ENCODE data around the gene RFLNA. TPM values are rescaled to one million over a fixed set of nuclear protein-coding genes. Genes with fewer than 3 reads are reported as not detected.

The RFLNA gene, protein sequence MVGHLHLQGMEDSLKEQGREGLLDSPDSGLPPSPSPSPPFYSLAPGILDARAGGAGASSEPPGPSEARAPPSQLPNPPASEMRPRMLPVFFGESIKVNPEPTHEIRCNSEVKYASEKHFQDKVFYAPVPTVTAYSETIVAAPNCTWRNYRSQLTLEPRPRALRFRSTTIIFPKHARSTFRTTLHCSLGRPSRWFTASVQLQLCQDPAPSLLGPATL
- total RNA-seq (1 to 10 TPM in 1 of 2 donors, under 1 TPM in 1; 0.40 to 1.6 TPM), polyA plus RNA-seq (1 to 10 TPM; 1.2 to 1.8 TPM)
- long read RNA-seq, donor 1, partial matches to known transcripts = 0 of 3 reads
- long read RNA-seq, donor 1, other reads (novel, unspliced or antisense) = 0 of 3 reads
- long read RNA-seq, donor 2, partial matches to known transcripts = 0 of 1 reads
- long read RNA-seq, donor 2, other reads (novel, unspliced or antisense) = 0 of 1 reads
- long read RNA-seq, donor 3, partial matches to known transcripts = 0 of 2 reads
- long read RNA-seq, donor 3, other reads (novel, unspliced or antisense) = 0 of 2 reads
- long read RNA-seq, donor 4 = 0 reads
- long read RNA-seq, donor 5, partial matches to known transcripts = 0 of 1 reads
- long read RNA-seq, donor 5, other reads (novel, unspliced or antisense) = 0 of 1 reads

DNA sequence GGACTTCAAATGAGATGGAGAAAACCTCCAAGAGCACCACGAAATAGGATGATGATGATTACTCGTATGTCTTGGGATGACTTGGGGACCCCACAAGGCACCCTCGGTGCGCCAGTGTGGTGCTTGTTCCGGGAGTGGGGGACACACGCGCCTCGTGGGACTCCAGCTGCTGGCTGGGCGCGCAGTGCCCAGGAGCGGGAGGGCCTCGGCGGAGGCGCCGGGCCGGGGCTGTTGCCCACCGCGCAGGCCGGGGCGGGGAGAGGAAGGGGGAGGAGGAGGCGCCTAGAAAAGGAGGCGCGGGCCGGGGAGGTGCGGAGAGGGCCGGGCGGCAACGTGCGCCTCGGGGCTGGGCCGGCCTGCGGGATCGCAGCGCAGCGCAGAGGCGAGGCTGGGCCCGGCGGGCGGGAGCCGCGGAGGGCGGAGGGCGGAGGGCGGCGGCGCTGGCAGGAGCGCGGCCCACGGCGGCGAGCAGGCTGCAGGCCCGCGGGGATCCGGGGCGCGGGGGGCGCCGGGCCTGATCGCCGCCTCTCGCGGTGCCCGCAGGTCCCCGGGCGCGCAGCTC lies at the start of gene RFLNA:
Gene RFLNA (plus strand): TSS at position 314 of the 562 bp plus-strand sequence. CDS start 337 bp downstream, outside the sequence.
- DNase-seq (peak; percentile 62 to 78 (median 64)), ATAC-seq (ENCODE audit: insufficient read depth, low FRiP score) (peak; percentile 53)
- no peaks in the 10 kb centered on the region for H3K9me3 ChIP-seq (ENCODE audit: control insufficient read depth in 4 of 4, insufficient read depth in 3 of 4, low read length in 3 of 4)
- peak within 1 kb of the TSS in 1 of 2 donors; percentile 11 for H3K9ac ChIP-seq (ENCODE audit: insufficient read depth in 1 of 2, low read length in 2 of 2)
- TF ChIP-seq, protein P1, sequence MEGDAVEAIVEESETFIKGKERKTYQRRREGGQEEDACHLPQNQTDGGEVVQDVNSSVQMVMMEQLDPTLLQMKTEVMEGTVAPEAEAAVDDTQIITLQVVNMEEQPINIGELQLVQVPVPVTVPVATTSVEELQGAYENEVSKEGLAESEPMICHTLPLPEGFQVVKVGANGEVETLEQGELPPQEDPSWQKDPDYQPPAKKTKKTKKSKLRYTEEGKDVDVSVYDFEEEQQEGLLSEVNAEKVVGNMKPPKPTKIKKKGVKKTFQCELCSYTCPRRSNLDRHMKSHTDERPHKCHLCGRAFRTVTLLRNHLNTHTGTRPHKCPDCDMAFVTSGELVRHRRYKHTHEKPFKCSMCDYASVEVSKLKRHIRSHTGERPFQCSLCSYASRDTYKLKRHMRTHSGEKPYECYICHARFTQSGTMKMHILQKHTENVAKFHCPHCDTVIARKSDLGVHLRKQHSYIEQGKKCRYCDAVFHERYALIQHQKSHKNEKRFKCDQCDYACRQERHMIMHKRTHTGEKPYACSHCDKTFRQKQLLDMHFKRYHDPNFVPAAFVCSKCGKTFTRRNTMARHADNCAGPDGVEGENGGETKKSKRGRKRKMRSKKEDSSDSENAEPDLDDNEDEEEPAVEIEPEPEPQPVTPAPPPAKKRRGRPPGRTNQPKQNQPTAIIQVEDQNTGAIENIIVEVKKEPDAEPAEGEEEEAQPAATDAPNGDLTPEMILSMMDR (IDR thresholded peaks at IDR 0.05; ENCODE audit: control extremely low read depth, extremely low read depth) = no peak
- peaks cover 0 to 6% (median 0%) of the 10 kb centered on the region in 3 donors for H3K27me3 ChIP-seq (ENCODE audit: control insufficient read depth in 3 of 3, insufficient read depth in 3 of 3, low read length in 2 of 3)
- no peak within 1 kb of the TSS for H3K4me3 ChIP-seq
- H3K27ac ChIP-seq (ENCODE audit: low read depth in 1 of 2, low read length in 1 of 2) = no peak within 1 kb of the TSS
- H3K36me3 ChIP-seq (ENCODE audit: control insufficient read depth in 4 of 4, insufficient read depth in 4 of 4, low read length in 4 of 4) = peaks cover 0 to 2% (median 0%) of the 10 kb centered on the region in 4 donors
- H3K4me1 ChIP-seq (ENCODE audit: control insufficient read depth in 5 of 5, insufficient read depth in 5 of 5, low read length in 5 of 5) = peaks cover 0 to 39% (median 6%) of the 10 kb centered on the region in 5 donors
- 4 to 6% methylated on average over 29 to 66 of the region's 66 CpGs for WGBS, 2 donors

DNA sequence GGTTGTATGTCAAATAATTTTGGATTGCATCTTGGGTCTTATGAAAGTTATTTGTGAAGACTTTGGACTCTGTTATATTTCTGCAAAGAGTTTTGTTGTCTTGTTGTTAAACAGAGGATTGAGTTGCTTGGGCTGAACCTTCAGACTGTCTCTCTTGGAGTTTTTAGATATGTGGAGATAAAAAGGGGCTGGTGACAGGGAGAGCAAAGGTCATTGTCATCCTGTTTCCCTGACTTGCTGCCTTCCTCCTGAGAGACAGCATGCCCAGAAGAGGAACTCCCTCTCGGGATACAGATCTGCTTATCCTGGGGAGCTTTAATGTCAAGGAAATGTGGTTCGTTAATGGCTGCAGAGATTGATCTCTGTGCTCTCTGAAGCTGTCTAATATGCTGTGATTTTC lies 47.6 kb upstream of the RFLNA start:
- DNase-seq (no peak), ATAC-seq (ENCODE audit: insufficient read depth, low FRiP score) (no peak)
- no peak overlapping the region for H3K9ac ChIP-seq (ENCODE audit: insufficient read depth in 1 of 2, low read length in 2 of 2)
- H3K4me3 ChIP-seq = no peak overlapping the region
- H3K27me3 ChIP-seq (ENCODE audit: control insufficient read depth in 3 of 3, insufficient read depth in 3 of 3, low read length in 2 of 3) = peaks cover 0 to 2% (median 0%) of the 10 kb centered on the region in 3 donors
- peaks cover 0 to 10% (median 4%) of the 10 kb centered on the region in 4 donors for H3K9me3 ChIP-seq (ENCODE audit: control insufficient read depth in 4 of 4, insufficient read depth in 3 of 4, low read length in 3 of 4)
- H3K4me1 ChIP-seq (ENCODE audit: control insufficient read depth in 5 of 5, insufficient read depth in 5 of 5, low read length in 5 of 5) = peaks cover 0 to 22% (median 0%) of the 10 kb centered on the region in 5 donors
- H3K27ac ChIP-seq (ENCODE audit: low read depth in 1 of 2, low read length in 1 of 2) = no peak overlapping the region
- TF ChIP-seq, protein P1 (IDR thresholded peaks at IDR 0.05; ENCODE audit: control extremely low read depth, extremely low read depth) = no peak
- 35 to 58% methylated on average over 2 of the region's 2 CpGs for WGBS, 2 donors
- H3K36me3 ChIP-seq (ENCODE audit: control insufficient read depth in 4 of 4, insufficient read depth in 4 of 4, low read length in 4 of 4) = no peaks in the 10 kb centered on the region

DNA sequence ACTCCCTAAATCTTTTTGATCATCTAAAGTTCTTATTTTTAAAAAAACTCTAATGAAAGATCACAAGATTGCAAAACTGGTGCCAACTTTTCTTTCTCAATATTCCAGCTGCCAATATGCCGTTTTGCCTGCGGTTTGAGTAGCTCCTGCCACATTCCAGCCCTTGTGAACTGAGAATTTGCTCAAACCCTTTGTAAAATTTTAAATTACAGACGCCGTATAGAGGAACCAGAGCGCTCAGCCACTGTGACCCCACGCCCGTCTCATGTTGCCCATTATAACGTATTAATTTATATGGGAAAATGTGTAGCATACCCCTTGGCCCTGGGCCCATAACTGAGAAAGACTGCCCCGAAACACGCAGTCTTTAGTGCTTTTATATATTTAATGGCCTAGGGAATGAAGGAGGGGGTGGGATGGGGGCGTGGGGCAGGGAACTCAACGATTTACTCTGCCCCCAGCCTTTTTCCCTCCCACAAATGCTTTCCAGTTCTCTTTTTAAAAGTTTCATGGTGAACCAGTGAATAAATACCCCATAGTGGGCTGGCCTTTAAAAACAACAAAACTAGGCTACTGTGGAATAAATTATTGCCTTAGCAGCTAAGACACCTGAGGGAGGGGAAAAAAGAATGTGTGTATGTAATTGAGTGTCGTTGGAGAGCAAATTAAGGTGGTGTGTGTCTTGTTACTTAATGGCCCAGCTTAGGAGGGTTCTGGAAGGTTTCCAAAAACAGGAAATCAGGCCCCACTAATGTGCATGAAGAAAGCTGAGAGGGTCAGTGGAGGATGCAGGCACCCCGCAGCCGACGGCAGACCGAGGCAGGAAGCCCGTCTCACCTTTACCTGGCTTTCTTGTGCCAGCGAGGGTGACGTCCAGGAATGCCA lies 45.7 kb upstream of the RFLNA start:
- H3K4me1 ChIP-seq (ENCODE audit: control insufficient read depth in 5 of 5, insufficient read depth in 5 of 5, low read length in 5 of 5) = peaks cover 0 to 17% (median 0%) of the 10 kb centered on the region in 5 donors
- H3K36me3 ChIP-seq (ENCODE audit: control insufficient read depth in 4 of 4, insufficient read depth in 4 of 4, low read length in 4 of 4) = no peaks in the 10 kb centered on the region
- TF ChIP-seq, protein P1 (IDR thresholded peaks at IDR 0.05; ENCODE audit: control extremely low read depth, extremely low read depth) = no peak
- DNase-seq (peak; percentile 56 to 84 (median 79)), ATAC-seq (ENCODE audit: insufficient read depth, low FRiP score) (no peak)
- 37 to 44% methylated on average over 20 of the region's 20 CpGs for WGBS, 2 donors
- H3K4me3 ChIP-seq = no peak overlapping the region
- H3K27me3 ChIP-seq (ENCODE audit: control insufficient read depth in 3 of 3, insufficient read depth in 3 of 3, low read length in 2 of 3) = no peaks in the 10 kb centered on the region
- H3K9me3 ChIP-seq (ENCODE audit: control insufficient read depth in 4 of 4, insufficient read depth in 3 of 4, low read length in 3 of 4) = peaks cover 0 to 7% (median 4%) of the 10 kb centered on the region in 4 donors
- H3K9ac ChIP-seq (ENCODE audit: insufficient read depth in 1 of 2, low read length in 2 of 2) = no peak overlapping the region
- H3K27ac ChIP-seq (ENCODE audit: low read depth in 1 of 2, low read length in 1 of 2) = no peak overlapping the region

Data from lung (tissue), 16 donors.